HG03139 (cell line): ENCODE data around the gene BEAN1.

ENCODE experiments used
- ATAC-seq: cut with Tn5 transposase; IDR thresholded peaks from one replicate; pipeline ENCODE4 v1.9.1; 2021; ENCODE audit not compliant: unreplicated experiment

BEAN1 gene

DNA sequence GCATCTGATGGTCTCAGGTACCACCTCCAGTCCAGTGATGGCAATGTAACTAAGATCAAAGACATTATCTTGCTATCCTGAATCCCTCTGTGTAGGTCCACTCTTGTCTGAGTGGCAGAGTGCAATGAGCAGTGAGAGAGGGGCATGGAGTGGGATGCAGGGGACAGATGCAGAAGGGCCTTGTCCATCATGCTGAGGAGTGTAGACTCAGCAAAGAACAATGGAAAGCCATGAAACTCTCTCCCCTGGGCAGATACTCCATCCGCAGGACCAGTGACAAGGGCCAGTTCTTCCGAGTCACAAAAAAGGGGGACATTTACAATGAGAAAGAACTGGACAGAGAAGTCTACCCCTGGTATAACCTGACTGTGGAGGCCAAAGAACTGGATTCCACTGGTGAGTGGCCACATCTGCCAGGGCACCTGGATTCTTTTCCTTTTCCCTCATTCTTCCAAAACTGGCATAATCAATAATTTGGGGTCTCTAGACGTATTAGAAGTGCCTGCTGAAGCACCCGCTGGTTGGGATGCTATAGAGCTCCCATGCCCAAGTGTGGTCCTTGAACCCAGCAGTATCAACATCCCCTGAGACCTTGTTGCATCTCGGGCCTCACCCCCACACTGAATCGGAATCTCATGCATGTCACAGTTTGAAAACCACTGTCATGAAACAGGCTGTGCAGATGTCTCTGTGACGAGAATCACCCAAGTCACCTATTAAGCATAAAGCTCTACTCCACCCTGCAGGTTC is 31.1 kb upstream of the BEAN1 start:
- no peak for ATAC-seq

- no peak for ATAC-seq
Measured at GRCh38 chr16:66397736-66398433, 29.2 kb upstream of the BEAN1 start.

- ATAC-seq: no peak
Measured at GRCh38 chr16:66399031-66399430, 28.1 kb upstream of the BEAN1 start.

- ATAC-seq: no peak
Measured at GRCh38 chr16:66399930-66400329, 27.2 kb upstream of the BEAN1 start.

DNA sequence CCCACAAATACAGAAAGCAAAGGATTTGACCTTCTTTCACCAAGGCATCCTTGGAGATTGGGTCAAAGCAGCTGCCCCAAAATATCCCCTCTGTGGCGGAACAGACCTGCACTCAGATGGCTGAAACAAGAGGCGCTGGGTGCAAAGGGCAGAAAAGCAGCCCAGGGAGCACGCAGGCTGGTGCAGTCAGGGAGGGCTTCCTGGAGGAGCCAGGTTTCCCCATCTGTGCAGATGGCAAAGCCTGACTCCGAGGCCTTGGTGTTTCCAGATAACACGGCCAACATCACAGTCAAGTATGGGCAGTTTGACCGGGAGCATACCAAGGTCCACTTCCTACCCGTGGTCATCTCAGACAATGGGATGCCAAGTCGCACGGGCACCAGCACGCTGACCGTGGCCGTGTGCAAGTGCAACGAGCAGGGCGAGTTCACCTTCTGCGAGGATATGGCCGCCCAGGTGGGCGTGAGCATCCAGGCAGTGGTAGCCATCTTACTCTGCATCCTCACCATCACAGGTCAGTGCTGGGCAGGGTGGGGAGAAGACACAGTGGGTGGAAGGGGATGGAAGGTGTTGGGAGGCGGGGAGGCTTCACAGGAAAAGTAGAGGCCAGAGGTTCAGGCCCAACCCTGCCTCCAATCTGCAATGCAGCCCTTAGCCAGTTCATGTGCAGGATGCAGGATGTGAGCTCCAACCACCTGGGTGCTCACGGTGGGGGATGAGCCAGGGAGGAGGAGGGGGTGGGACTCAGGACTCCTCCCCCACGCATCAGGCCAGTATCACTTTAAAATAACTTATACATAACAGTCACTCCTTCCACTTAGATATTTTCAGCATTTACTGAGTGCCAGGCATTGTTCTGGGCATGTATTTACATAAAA is 26.4 kb upstream of the BEAN1 start:
- no peak for ATAC-seq

- ATAC-seq: no peak
Measured at GRCh38 chr16:66401610-66402009, 25.5 kb upstream of the BEAN1 start.

GRCh38 chr16:66402166-66402565 is 24.9 kb upstream of the BEAN1 start:
- no peak for ATAC-seq

DNA sequence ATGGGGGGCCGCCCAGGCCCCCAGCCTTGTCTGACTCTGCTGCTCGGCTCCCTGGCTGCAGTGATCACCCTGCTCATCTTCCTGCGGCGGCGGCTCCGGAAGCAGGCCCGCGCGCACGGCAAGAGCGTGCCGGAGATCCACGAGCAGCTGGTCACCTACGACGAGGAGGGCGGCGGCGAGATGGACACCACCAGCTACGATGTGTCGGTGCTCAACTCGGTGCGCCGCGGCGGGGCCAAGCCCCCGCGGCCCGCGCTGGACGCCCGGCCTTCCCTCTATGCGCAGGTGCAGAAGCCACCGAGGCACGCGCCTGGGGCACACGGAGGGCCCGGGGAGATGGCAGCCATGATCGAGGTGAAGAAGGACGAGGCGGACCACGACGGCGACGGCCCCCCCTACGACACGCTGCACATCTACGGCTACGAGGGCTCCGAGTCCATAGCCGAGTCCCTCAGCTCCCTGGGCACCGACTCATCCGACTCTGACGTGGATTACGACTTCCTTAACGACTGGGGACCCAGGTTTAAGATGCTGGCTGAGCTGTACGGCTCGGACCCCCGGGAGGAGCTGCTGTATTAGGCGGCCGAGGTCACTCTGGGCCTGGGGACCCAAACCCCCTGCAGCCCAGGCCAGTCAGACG is 24.4 kb upstream of the BEAN1 start:
- no peak for ATAC-seq

DNA sequence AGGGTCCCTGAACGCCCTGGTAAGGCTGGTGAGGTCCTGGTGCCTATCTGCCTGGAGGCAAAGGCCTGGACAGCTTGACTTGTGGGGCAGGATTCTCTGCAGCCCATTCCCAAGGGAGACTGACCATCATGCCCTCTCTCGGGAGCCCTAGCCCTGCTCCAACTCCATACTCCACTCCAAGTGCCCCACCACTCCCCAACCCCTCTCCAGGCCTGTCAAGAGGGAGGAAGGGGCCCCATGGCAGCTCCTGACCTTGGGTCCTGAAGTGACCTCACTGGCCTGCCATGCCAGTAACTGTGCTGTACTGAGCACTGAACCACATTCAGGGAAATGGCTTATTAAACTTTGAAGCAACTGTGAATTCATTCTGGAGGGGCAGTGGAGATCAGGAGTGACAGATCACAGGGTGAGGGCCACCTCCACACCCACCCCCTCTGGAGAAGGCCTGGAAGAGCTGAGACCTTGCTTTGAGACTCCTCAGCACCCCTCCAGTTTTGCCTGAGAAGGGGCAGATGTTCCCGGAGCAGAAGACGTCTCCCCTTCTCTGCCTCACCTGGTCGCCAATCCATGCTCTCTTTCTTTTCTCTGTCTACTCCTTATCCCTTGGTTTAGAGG is 23.5 kb upstream of the BEAN1 start:
- ATAC-seq: no peak

GRCh38 chr16:66405057-66405783 is 21.9 kb upstream of the BEAN1 start:
- ATAC-seq: no peak

DNA sequence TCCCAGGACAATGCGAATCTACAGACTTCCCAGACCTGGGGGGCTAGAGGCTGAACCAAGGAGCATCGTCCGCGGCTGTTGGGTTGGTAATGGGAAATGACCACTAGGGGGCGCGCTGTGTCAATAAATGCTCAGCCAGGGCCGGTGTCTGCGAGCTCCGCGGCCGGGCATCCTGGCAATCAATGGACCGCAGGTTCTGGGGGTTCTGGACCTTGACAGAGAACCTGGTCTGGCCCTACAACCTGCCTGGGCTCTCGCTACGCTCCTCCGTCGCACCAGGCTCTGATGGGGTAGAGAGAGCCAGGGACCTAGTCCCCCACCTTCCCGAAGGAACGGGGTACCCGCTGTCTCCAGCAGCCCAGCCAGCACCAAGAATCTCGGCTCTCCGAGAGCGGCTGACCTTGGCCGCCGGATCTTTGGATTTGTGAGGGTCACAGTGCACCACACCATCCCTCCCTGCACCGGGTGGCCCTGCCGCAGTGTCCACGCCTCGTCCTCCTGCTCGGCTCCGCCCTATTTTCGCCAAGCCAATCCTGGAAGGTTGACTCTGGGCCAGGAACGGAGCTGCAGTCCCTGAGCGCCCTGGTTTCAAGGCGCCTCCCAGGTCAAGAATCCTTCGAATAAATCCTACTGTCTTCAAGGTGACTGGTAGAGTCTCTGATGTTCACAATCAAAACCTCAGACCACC is 20.4 kb upstream of the BEAN1 start:
- ATAC-seq: peak; percentile 63

DNA sequence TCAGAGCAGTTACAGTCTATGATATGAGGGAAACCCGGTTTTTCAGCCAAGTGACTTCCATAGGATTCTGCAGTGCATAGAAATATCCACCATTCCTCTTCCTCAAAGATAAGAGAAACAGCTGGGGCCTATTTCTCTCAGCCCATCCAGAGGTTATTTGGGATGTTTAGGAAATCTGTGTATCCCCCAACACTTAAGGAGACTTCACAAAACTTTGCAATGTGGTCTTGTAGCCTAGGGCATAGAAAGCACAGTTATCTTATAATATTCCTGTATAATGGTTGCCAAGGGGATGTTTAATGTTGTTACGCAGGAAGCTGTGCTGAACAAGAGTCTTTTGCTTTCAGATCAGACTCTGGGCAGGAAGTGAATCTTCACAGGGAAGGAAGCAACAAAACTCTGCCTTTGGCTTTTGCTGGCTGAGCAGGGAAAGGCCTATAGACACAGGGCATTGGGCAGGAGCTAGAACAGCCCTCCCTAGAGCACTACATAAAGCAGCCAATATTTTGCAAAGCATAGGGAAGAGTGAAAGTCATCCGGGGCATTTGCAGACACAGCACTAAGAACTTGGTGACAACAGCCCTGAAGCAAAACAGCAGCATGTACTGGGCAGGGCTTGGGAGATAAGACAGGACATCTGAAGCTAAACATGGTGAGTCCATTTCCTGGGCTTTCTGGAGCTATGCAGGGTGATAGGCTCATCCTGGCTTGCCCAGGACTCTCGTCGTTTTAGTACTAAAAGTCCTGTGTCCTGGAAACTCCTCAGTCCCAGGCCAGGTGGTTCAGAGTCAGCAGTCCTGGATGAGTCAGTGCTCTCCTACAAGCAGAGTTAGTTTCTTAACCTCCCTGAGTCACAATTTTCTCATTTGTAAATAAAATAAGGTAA is 18.7 kb upstream of the BEAN1 start:
- no peak for ATAC-seq

GRCh38 chr16:66409156-66409555 is 17.9 kb upstream of the BEAN1 start:
- ATAC-seq: no peak

DNA sequence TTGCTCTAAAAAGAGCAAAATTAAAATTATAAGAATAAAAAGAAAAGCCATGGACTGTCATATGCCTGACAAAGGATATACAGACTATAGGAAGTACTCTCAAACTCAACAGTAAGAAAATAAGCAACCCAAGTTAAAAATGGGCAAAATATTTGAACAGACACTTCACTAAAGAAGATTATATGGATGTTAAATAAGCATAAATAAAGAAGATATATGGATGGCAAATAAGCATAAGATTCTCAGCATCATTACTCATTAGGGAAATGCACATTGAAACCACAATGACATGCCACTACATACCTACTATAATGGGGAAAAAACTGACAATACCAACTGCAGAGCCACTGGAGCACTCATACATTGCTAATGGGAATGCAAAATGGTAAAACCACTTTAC is 14.9 kb upstream of the BEAN1 start:
- ATAC-seq: no peak

DNA sequence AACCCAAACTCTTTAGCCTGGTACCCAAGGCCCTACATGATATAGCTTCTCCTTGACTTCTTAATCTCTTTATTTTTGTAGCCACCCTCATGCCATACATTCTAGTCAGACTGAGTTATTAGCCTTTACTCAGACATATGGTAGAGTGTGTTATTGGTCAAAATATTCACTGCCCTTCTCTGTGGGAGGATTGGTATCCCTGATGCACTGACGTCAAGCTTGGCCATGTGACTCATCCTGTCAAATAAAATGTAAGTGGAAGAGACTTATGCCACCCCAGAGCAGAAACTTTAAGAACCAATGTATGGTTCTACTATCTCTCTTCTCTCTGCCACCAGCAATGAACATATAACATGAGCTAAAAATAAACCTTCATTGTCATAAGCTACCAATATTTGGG is 12.2 kb upstream of the BEAN1 start:
- no peak for ATAC-seq

DNA sequence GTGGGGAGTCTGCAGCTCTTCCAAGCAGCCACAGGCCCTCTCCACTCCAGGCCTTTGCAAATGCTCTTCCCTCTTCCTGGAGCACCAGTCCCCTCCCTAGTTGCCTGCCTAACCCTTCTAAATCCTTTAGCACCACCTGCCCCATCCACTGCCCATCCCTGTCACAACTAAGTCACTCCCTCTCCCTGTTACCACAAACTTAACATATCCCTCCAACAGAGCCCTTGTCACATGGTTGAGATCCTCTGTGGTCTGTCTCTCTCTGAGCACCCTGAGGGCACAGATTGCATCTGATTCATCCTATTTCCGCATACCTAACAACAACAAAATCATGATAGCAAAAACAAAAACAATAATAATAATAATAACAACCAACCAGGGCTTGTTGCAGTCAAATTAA is 11.0 kb upstream of the BEAN1 start:
- no peak for ATAC-seq

DNA sequence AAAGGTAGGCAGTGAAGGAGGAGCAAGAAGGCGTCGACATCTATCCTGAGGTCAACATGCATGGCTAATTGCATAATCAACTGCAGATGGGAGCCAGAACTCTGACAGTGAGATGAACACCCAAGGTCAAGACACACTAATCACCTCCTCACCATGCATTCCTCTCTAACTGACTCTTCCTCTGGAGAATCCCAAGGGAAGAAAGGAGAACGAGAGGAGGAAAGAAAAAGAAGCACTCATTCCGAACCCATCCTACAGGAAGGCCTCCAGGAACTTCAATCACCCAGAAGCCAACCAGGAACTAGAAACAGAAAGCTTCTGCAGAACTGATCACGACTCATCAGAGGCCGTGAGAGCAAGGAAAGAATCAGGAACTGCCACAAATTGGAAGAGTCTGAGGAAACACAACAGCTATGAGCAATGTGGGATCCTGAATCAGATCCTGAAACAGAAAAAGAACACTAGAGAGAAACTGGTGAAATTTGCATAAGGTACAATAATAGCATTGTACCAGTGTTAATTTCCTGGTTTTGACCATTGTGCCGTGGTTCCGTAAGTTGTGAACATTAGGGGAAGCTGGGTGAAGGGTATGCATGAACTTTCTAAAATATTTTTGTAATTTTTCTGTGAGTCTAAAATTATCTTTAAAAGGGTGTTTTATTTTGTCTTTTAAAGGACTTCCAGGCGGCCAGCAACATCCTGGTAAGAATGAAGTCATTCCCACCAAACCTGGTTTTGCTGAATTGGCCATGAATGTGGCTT is 10.0 kb upstream of the BEAN1 start:
- ATAC-seq: no peak
